Measurements from ENCODE around the gene ZNF160.

- no peak for TF ChIP-seq EZH2 (optimal IDR thresholded peaks at IDR 0.05; ENCODE audit: low read depth, low read length)
- TF ChIP-seq CTCF (IDR thresholded peaks at IDR 0.05; ENCODE audit: low read length) = no peak
- TF ChIP-seq EZH2phosphoT487 (IDR thresholded peaks at IDR 0.05; ENCODE audit: low read length) = no peak
Observed at GRCh38 chr19:53132141-53132991, 29.1 kb upstream of the ZNF160 start, which contains the start of gene ZNF415.
